ENCODE measurements around the gene GPR25. TPM values are rescaled to one million over a fixed set of nuclear protein-coding genes. Genes with fewer than 3 reads are reported as not detected.

GPR25 gene
- total RNA-seq, 1 experiment from 2014 or later, result not detected

GRCh38 chr1:200845360-200845759, 27.4 kb upstream of the GPR25 start:
- DNase-seq (ENCODE audit: low read depth, low spot score), result no peak
- POLR2A ChIA-PET, result no interaction called here

GRCh38 chr1:200846398-200846797, 26.4 kb upstream of the GPR25 start:
- ChIA-PET CTCF (no interaction called here), POLR2A (no interaction called here), RAD21 (ENCODE audit: low non-redundant PET in 1 of 2, low total read pairs in 2 of 2, uncharacterized antibody in 2 of 2, unreplicated experiment in 2 of 2) (no interaction called here)
- Histone ChIP-seq H3K79me2 (ENCODE audit: insufficient read depth, low read length) (no peaks in the 10 kb centered on the region), H3K9ac (ENCODE audit: low read length) (no peak overlapping the region), H3K9me3 (ENCODE audit: control insufficient read depth in 1 of 2, insufficient read depth in 1 of 2, low read depth in 1 of 2, low read length in 2 of 2) (no peaks in the 10 kb centered on the region), H3K9me2 (ENCODE audit: insufficient read depth) (no peaks in the 10 kb centered on the region), H3K4me2 (ENCODE audit: low read length) (no peak overlapping the region), H3K4me1 (ENCODE audit: control insufficient read depth in 1 of 2, insufficient read depth in 2 of 2, low read length in 2 of 2) (no peaks in the 10 kb centered on the region), H3K27me3 (ENCODE audit: insufficient read depth, low read length) (no peaks in the 10 kb centered on the region), H2AFZ (ENCODE audit: low read depth, low read length, poor library complexity, severe bottlenecking) (no peak overlapping the region), H4K20me1 (ENCODE audit: insufficient read depth) (no peaks in the 10 kb centered on the region), H3K4me3 (replicated peaks in 1 of 2; ENCODE audit: low read depth in 1 of 2, low read length in 2 of 2) (no peak overlapping the region), H3K27ac (ENCODE audit: low read depth, low read length) (no peak overlapping the region), H3K36me3 (ENCODE audit: control insufficient read depth in 1 of 2, insufficient read depth in 2 of 2, low read length in 2 of 2) (peaks cover 6 to 17% of the 10 kb centered on the region in 2 experiments)
- no peak for ATAC-seq
- intact Hi-C loops (cut with micrococcal nuclease), result no loop called here
- no peak for DNase-seq (ENCODE audit: low read depth, low spot score)
- BruUV-seq (replicated peaks), result no TSS peak
- TF ChIP-seq MAX (IDR thresholded peaks at IDR 0.05) (no peak), FOSL1 (IDR thresholded peaks at IDR 0.05; ENCODE audit: low read depth) (no peak), ELF1 (IDR thresholded peaks at IDR 0.05; ENCODE audit: borderline replicate concordance, low read depth) (no peak), EZH2 (IDR thresholded peaks at IDR 0.05) (no peak), POLR2A (IDR thresholded peaks at IDR 0.05; ENCODE audit: borderline replicate concordance, extremely low read depth, insufficient read depth, insufficient read length) (no peak), EGR1 (IDR thresholded peaks at IDR 0.05; ENCODE audit: low read depth) (no peak), POLR2AphosphoS5 (IDR thresholded peaks at IDR 0.05; ENCODE audit: low read depth, low read length) (no peak), RAD21 (IDR thresholded peaks at IDR 0.05; ENCODE audit: low read depth) (no peak)

More at GRCh38 chr1:200845360-200845759, 27.4 kb upstream of the GPR25 start:
- H3K36me3 ChIP-seq (ENCODE audit: control insufficient read depth in 1 of 2, insufficient read depth in 2 of 2, low read length in 2 of 2), result peaks cover 6 to 17% of the 10 kb centered on the region in 2 experiments
- H3K79me2 ChIP-seq (ENCODE audit: insufficient read depth, low read length), result no peaks in the 10 kb centered on the region
- H3K27ac ChIP-seq (ENCODE audit: low read depth, low read length), result no peak overlapping the region
- no peak for ATAC-seq
- no peak overlapping the region for H3K4me3 ChIP-seq (replicated peaks in 1 of 2; ENCODE audit: low read depth in 1 of 2, low read length in 2 of 2)
- H3K4me2 ChIP-seq (ENCODE audit: low read length), result no peak overlapping the region
- ChIA-PET RAD21 (ENCODE audit: low non-redundant PET in 1 of 2, low total read pairs in 2 of 2, uncharacterized antibody in 2 of 2, unreplicated experiment in 2 of 2) (no interaction called here), CTCF (no interaction called here)
- no peaks in the 10 kb centered on the region for H3K27me3 ChIP-seq (ENCODE audit: insufficient read depth, low read length)
- H3K9ac ChIP-seq (ENCODE audit: low read length), result no peak overlapping the region
- no peaks in the 10 kb centered on the region for H4K20me1 ChIP-seq (ENCODE audit: insufficient read depth)
- no peaks in the 10 kb centered on the region for H3K4me1 ChIP-seq (ENCODE audit: control insufficient read depth in 1 of 2, insufficient read depth in 2 of 2, low read length in 2 of 2)
- no peaks in the 10 kb centered on the region for H3K9me2 ChIP-seq (ENCODE audit: insufficient read depth)
- TF ChIP-seq SIN3A (IDR thresholded peaks at IDR 0.05; ENCODE audit: low read depth), result no peak
- H3K9me3 ChIP-seq (ENCODE audit: control insufficient read depth in 1 of 2, insufficient read depth in 1 of 2, low read depth in 1 of 2, low read length in 2 of 2), result no peaks in the 10 kb centered on the region
- intact Hi-C loops (cut with micrococcal nuclease), result no loop called here
- BruUV-seq (replicated peaks), result no TSS peak
- H2AFZ ChIP-seq (ENCODE audit: low read depth, low read length, poor library complexity, severe bottlenecking), result no peak overlapping the region

Measured in HCT116 (cell line).